Psoas muscle (tissue), 8 donors: Measurements from ENCODE around the gene CEP63. TPM values are rescaled to one million over a fixed set of nuclear protein-coding genes. Genes with fewer than 3 reads are reported as not detected.
A peak's percentile ranks its signal among the peaks of the same experiment; 100 is the strongest.

ENCODE experiments used
- ATAC-seq, 4 donors: fragments of 200-7000 bp; cut with Tn5 transposase; one replicate each; pipeline ENCODE4 v1.9.1; 2020; ENCODE audit warnings: moderate library complexity in 3 of 4, mild to moderate bottlenecking in 2 of 4
- DNase-seq, 2 donors: peaks; one replicate each; pipeline ENCODE4 v3.0.0-alpha.2; 2020
- H3K27ac ChIP-seq: fragments of 200-600 bp; one replicate; pipeline ENCODE4 v1.8.0; 2022
- H3K27me3 ChIP-seq, 3 donors: fragments of 200-600 bp in 1 of 3; one replicate each; pipeline versions ENCODE4 v1.6.1 to v1.8.0; 2013 to 2022; ENCODE audit warnings: low read length in 2 of 3, mild to moderate bottlenecking in 2 of 3, moderate library complexity in 1 of 3; ENCODE audit not compliant: insufficient read depth in 3 of 3
- H3K36me3 ChIP-seq, 2 donors: fragments of 200-600 bp in 1 of 2; one replicate each; pipeline versions ENCODE4 v1.6.1 to v1.8.0; 2013 to 2022; ENCODE audit warnings: low read depth in 1 of 2, mild to moderate bottlenecking in 1 of 2, moderate library complexity in 1 of 2; ENCODE audit not compliant: insufficient read depth in 1 of 2
- H3K4me1 ChIP-seq: fragments of 200-600 bp; one replicate; pipeline ENCODE4 v1.8.0; 2022
- H3K4me3 ChIP-seq: fragments of 200-600 bp; one replicate; pipeline ENCODE4 v1.8.0; 2022; ENCODE audit warnings: mild to moderate bottlenecking
- H3K9me3 ChIP-seq: fragments of 200-600 bp; one replicate; pipeline ENCODE4 v1.8.0; 2022
- WGBS, 3 donors: extraction: QIAGEN DNeasy Blood & Tissue Kit; methylation state at CpG; one replicate each; pipeline versions ENCODE4 v1.1.6 to v1.1.7; 2013; 5-methylcytosine and 5-hydroxymethylcytosine counted together
- intact Hi-C, 2 donors: fragments of 100-400 bp; cut with DNase I; formaldehyde crosslinking; loops; one replicate each; pipeline versions ENCODE4 v1.11.0 to v1.14.2; 2022
- polyA plus RNA-seq, 3 donors: library from polyadenylated mRNA; stranded (reverse); fragments of 200-250 nt; gene quantifications; one replicate each; pipeline ENCODE4 v1.2.3, GENCODE V29; 2013
- total RNA-seq, 4 donors: library from RNA; stranded (reverse); fragmentation: NEBNext Ultra II Directional in 2 of 4; extraction: Animal tissue kit (Norgen Biotek cat#: 25700) in 2 of 4; gene quantifications; one replicate each; pipeline versions ENCODE4 v1.2.1 to v1.2.4, GENCODE V29; 2021 to 2023
- TF ChIP-seq, protein P1 (sequence below): fragments of 200-600 bp; IDR thresholded peaks from one replicate; pipeline ENCODE4 v1.8.0; 2022; ENCODE audit warnings: antibody characterized with exemption
- donor health status: healthy with polysubstance abuse.
- donor health status: DM: no; HTN: no; CAD: no; lungs with moderate emphysema.
- donor health status: Bipolar disorder and iron deficiency.
- donor health status: healthy.
- donor health status: DM: yes; HTN: yes; CAD: no.
- donor health status: DM: no; HTN: no; CAD: no.
- donor health status: DM: no; HTN: no; CAD: no.
- donor health status: DM: yes; HTN: yes; CAD: no.

The CEP63 gene
- total and polyA plus RNA-seq, 7 donors: 26.5 to 51.3 (median 30.3) TPM

DNA sequence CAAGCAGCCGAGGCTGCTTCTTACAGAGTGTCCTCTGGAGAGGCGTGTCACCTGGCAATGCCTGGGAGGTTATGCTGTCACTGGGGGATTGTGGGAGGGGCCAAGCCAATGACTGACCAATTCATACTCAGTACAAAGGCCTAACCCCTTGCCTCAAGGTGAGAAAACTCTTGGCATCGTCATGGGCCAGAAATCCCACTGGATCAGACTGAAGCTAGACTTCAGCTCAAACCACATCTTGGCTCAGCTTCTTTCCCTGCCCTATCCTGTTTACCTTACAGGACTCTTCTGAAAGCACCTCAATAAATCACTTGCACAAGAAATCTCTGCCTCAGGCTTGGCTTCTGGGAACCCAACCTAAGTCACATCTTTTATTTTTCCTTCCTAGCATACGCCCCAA lies 9.6 kb upstream of the CEP63 start:
- H3K27ac ChIP-seq: peak overlapping the region; percentile 77
- DNase-seq: no peak
- no peaks in the 10 kb centered on the region for H3K27me3 ChIP-seq
- no peak overlapping the region for H3K4me3 ChIP-seq
- peaks cover 0 to 43% of the 10 kb centered on the region in 2 donors for H3K36me3 ChIP-seq
- intact Hi-C loops: no loop called here
- WGBS, 3 donors: 63 to 74% (median 69%) methylated on average over 4 of the region's 4 CpGs
- TF ChIP-seq, protein P1, sequence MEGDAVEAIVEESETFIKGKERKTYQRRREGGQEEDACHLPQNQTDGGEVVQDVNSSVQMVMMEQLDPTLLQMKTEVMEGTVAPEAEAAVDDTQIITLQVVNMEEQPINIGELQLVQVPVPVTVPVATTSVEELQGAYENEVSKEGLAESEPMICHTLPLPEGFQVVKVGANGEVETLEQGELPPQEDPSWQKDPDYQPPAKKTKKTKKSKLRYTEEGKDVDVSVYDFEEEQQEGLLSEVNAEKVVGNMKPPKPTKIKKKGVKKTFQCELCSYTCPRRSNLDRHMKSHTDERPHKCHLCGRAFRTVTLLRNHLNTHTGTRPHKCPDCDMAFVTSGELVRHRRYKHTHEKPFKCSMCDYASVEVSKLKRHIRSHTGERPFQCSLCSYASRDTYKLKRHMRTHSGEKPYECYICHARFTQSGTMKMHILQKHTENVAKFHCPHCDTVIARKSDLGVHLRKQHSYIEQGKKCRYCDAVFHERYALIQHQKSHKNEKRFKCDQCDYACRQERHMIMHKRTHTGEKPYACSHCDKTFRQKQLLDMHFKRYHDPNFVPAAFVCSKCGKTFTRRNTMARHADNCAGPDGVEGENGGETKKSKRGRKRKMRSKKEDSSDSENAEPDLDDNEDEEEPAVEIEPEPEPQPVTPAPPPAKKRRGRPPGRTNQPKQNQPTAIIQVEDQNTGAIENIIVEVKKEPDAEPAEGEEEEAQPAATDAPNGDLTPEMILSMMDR: no peak
- ATAC-seq: peak in 3 of 4 donors; percentile 35 to 59 (median 39)
- peaks cover 24% of the 10 kb centered on the region for H3K4me1 ChIP-seq
- H3K9me3 ChIP-seq: no peaks in the 10 kb centered on the region

DNA sequence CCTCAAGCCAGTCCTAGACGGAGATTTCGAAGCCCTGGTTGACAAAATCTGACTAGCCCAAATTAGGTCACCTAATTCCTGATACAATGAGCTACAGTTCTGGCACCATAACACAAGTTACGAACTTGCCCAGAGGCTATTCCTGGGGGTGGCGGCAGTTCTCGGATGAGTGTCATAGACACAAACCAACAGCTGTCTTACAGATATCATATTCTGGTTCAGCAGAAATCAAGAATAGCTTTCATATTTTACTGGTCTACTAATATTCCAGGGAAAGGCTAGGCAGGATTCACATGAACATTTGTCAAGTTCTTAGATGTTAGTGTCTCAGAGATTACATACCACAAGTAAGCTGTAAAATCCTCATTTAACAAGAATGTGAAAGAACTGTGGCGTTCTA lies 8.9 kb upstream of the CEP63 start:
- peak; percentile 66 to 76 for DNase-seq
- TF ChIP-seq, protein P1: no peak
- peak; percentile 94 to 95 (median 95) for ATAC-seq
- intact Hi-C loops: no loop called here
- Histone ChIP-seq H3K4me3 (no peak overlapping the region), H3K4me1 (peaks cover 24% of the 10 kb centered on the region), H3K27ac (peak overlapping the region; percentile 77), H3K9me3 (no peaks in the 10 kb centered on the region), H3K27me3 (no peaks in the 10 kb centered on the region), H3K36me3 (peaks cover 0 to 50% of the 10 kb centered on the region in 2 donors)
- 26 to 42% (median 27%) methylated on average over 6 of the region's 6 CpGs for WGBS, 3 donors

DNA sequence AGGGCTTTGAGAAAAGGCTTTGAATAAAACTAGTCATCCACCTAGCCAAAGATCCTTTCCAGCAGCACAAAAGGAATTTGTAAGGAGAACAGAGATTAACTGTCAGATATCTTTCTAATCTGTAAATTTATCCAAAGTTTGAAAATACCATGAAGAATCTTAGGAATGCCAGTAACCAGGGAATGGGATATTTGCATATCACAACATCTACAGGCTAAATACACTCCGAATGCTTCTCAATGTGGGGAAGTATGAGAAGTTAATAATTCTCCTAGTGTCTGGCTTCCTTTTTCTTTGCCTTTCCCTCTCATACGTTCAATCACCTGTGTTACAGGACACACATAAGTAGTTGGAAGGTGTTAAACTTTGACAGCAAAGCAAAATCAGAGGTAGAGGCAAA lies 7.9 kb upstream of the CEP63 start:
- Histone ChIP-seq H3K9me3 (no peaks in the 10 kb centered on the region), H3K36me3 (peaks cover 0 to 57% of the 10 kb centered on the region in 2 donors), H3K4me3 (no peak overlapping the region), H3K27ac (peak overlapping the region; percentile 77), H3K4me1 (peaks cover 28% of the 10 kb centered on the region), H3K27me3 (no peaks in the 10 kb centered on the region)
- TF ChIP-seq, protein P1: no peak
- WGBS, 3 donors: 87 to 89% (median 88%) methylated on average over 2 of the region's 2 CpGs
- DNase-seq (no peak), ATAC-seq (no peak)
- intact Hi-C loops: no loop called here

DNA sequence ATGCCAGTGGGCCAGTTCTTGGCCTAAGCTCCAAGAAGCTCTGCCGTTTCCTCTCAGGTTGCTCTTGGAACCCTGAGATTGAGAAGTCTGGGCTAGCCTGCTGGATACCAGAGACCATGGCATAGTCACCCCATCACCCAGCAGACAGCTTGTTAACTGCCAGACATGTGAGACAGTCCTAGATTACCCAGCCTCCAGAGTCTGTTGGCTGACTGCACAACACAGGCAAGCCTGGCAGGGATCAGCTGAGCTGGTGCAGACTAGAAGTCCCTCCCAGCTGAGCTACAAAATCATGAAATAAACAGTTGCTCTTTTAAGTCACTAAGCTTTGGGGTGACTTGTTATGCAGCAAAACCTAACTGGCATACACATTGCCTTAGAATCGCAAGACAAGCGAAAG lies 5.3 kb upstream of the CEP63 start:
- no peaks in the 10 kb centered on the region for H3K9me3 ChIP-seq
- 74 to 81% (median 75%) methylated on average over 3 of the region's 3 CpGs for WGBS, 3 donors
- peaks cover 0 to 57% of the 10 kb centered on the region in 2 donors for H3K36me3 ChIP-seq
- ATAC-seq (no peak), DNase-seq (no peak)
- H3K4me3 ChIP-seq: no peak overlapping the region
- H3K27me3 ChIP-seq: no peaks in the 10 kb centered on the region
- intact Hi-C loops: loop anchor here in 1 of 2 donors (5.0 kb wide), 1 partner anchor 108 kb away; the partner anchor contains the start of gene AMOTL2
- TF ChIP-seq, protein P1: no peak
- peaks cover 44% of the 10 kb centered on the region for H3K4me1 ChIP-seq
- H3K27ac ChIP-seq: peak overlapping the region; percentile 32

DNA sequence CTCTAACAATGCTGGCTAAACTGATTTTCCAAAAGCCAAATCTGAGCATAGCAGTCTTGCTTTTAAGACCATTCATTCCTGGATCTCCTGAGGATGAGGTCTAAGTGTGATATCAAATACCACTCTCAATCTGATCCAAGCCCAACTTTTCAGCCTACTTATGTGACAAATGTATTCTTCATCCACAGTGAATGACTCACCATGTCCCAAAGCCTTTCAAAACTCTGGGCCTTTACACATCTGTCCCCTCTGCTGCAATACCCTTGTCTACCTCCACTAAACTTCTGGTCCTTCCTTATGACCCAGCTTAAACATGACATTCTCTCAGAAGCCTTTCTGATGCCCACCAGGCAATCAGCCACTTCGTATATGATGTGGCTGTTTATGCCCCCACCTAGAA lies 4.7 kb upstream of the CEP63 start:
- intact Hi-C loops: loop anchor here in 1 of 2 donors (5.0 kb wide), 1 partner anchor 109 kb away; the partner anchor contains the start of gene AMOTL2
- Histone ChIP-seq H3K27me3 (no peaks in the 10 kb centered on the region), H3K27ac (peak overlapping the region; percentile 2), H3K4me1 (peaks cover 42% of the 10 kb centered on the region), H3K9me3 (no peaks in the 10 kb centered on the region), H3K4me3 (no peak overlapping the region), H3K36me3 (peaks cover 0 to 57% of the 10 kb centered on the region in 2 donors)
- TF ChIP-seq, protein P1: no peak
- ATAC-seq (no peak), DNase-seq (no peak)
- WGBS, 3 donors: 78 to 97% (median 80%) methylated on average over 1 of the region's 1 CpG
